ENCODE data around the gene ARHGAP44.

- TF ChIP-seq CTCF (IDR thresholded peaks at IDR 0.05) (no peak), ZFX (IDR thresholded peaks at IDR 0.05; ENCODE audit: borderline replicate concordance) (no peak)
These were observed 197.8 kb downstream of the ARHGAP44 start for GRCh38 chr17:12987120-12987519.

Data from 22Rv1 (cell line).